ENCODE data around the gene RUSF1.

DNA sequence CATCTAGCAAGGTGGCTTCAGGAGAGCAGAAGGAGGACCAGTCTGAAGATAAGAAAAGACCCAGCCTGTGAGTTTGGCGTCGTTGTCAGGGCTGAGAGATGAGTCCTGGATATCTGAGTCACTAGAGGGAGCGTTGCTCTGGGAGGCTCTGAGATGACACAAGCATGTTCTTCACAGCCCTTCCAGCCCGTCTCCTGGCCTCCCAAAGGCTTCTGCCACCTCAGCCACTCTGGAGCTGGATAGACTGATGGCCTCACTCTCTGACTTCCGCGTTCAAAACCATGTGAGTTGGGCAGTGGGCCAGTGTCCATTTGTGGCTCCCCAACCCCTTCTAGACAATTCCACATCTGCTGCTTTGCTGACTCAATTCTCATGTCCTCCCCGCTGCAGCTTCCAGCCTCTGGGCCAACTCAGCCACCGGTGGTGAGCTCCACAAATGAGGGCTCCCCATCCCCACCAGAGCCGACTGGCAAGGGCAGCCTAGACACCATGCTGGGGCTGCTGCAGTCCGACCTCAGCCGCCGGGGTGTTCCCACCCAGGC lies 33.9 kb downstream of the RUSF1 start:
- TF ChIP-seq, protein P1, sequence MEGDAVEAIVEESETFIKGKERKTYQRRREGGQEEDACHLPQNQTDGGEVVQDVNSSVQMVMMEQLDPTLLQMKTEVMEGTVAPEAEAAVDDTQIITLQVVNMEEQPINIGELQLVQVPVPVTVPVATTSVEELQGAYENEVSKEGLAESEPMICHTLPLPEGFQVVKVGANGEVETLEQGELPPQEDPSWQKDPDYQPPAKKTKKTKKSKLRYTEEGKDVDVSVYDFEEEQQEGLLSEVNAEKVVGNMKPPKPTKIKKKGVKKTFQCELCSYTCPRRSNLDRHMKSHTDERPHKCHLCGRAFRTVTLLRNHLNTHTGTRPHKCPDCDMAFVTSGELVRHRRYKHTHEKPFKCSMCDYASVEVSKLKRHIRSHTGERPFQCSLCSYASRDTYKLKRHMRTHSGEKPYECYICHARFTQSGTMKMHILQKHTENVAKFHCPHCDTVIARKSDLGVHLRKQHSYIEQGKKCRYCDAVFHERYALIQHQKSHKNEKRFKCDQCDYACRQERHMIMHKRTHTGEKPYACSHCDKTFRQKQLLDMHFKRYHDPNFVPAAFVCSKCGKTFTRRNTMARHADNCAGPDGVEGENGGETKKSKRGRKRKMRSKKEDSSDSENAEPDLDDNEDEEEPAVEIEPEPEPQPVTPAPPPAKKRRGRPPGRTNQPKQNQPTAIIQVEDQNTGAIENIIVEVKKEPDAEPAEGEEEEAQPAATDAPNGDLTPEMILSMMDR (IDR thresholded peaks at IDR 0.05), result no peak
- no peak for TF ChIP-seq POLR2A (IDR thresholded peaks at IDR 0.05)
